Small intestine (tissue), 7 donors: ENCODE data around the gene KIAA0586. TPM values are rescaled to one million over a fixed set of nuclear protein-coding genes. Genes with fewer than 3 reads are reported as not detected.

Experiments
- DNase-seq, 2 donors: peaks; one replicate each; pipeline versions ENCODE4 v3.0.0 to v3.0.0-alpha.2; 2013
- FAIRE-seq: peaks from 2 replicates; lab custom pipeline; 2012; peaks lifted over from hg19 to GRCh38; lab: Jason Lieb, UNC
- H3K27ac ChIP-seq, 3 donors: one replicate each; pipeline ENCODE4 v1.5.1; 2013; ENCODE audit warnings: low read length in 2 of 3, mild to moderate bottlenecking in 2 of 3, control low read depth in 1 of 3, inconsistent platforms in 1 of 3, low read depth in 1 of 3, moderate library complexity in 1 of 3
- H3K27me3 ChIP-seq, 3 donors: one replicate each; pipeline ENCODE4 v1.6.1; 2013; ENCODE audit warnings: low read length in 3 of 3, inconsistent platforms in 1 of 3; ENCODE audit not compliant: control insufficient read depth in 3 of 3, insufficient read depth in 3 of 3
- H3K36me3 ChIP-seq, 3 donors: one replicate each; pipeline ENCODE4 v1.6.1; 2013; ENCODE audit warnings: low read length in 3 of 3, inconsistent platforms in 1 of 3, low read depth in 1 of 3, mild to moderate bottlenecking in 1 of 3, moderate library complexity in 1 of 3; ENCODE audit not compliant: control insufficient read depth in 3 of 3, insufficient read depth in 2 of 3
- H3K4me1 ChIP-seq, 3 donors: one replicate each; pipeline ENCODE4 v1.6.1; 2013; ENCODE audit warnings: low read length in 2 of 3, inconsistent platforms in 1 of 3, low read depth in 1 of 3, mild to moderate bottlenecking in 1 of 3, moderate library complexity in 1 of 3; ENCODE audit not compliant: control insufficient read depth in 3 of 3, insufficient read depth in 2 of 3
- H3K4me3 ChIP-seq, 3 donors: one replicate each; pipeline ENCODE4 v1.5.1; 2013; ENCODE audit warnings: low read length in 3 of 3, control low read depth in 1 of 3, inconsistent platforms in 1 of 3, low read depth in 1 of 3, mild to moderate bottlenecking in 1 of 3, moderate library complexity in 1 of 3
- H3K9me3 ChIP-seq, 2 donors: one replicate each; pipeline ENCODE4 v1.6.1; 2013; ENCODE audit warnings: low read depth in 1 of 2, low read length in 1 of 2; ENCODE audit not compliant: control insufficient read depth in 2 of 2, insufficient read depth in 1 of 2
- WGBS, 3 donors: extraction: QIAGEN DNeasy Blood & Tissue Kit; methylation state at CpG; one replicate each; pipeline ENCODE4 v1.1.7; 2013; 5-methylcytosine and 5-hydroxymethylcytosine counted together
- polyA plus RNA-seq, 4 donors: library from polyadenylated mRNA; stranded (reverse) in 3 of 4; unstranded in 1 of 4; fragments of 200-250 nt in 3 of 4; fragments of 120-200 nt in 1 of 4; gene quantifications; one replicate each; pipeline versions ENCODE4 v1.2.1 to v1.2.3, GENCODE V29; 2013
- donor health status: healthy with polysubstance abuse.
- donor health status: control.
- donor health status: control.
- donor health status: Bipolar disorder and iron deficiency.
- donor health status: healthy.

Gene KIAA0586
- polyA plus RNA-seq, 4 donors = 2.7 to 12.3 (median 5.0) TPM

DNA sequence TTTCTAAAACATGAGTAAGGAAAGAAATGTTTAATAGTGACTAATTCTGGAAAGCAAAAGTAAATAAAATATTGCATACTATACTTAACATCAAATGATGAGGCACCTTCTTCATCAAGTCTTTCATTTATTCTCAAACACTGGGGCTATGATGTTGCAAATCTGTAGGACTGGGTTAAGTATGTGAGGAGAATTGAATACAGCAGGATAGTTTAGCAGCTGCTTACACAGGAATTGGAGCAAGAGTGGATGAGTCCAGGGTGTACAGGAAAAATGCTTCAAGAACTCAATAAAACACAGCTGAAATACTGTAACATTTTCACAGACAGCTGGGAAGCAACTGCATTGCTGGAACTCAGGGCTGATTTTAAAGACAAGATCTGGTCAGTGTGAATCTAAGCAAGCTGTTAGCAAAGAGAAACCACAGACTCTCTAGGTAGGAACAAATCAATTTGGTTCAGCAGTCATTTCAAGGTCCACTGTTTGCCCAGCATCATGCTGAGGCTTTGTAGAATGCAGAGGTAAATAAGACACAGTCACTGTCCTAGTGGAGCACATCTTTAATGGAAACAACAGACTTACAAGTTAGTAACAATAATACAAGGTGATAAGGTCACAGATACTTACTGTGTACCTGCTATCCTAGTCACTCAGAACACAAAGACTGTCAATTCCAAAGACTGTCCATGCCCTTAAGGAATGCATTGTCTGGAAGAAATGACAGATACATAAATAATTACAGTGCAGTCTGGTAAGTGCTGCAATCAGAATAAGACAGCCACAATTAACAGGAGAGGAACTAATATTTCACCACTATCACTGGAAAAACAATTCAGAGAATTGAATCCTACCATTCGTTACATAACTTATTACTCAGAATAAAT lies 113.5 kb downstream of the KIAA0586 start:
- DNase-seq = no peak
- FAIRE-seq = no peak
- Histone ChIP-seq H3K4me1 (no peaks in the 10 kb centered on the region), H3K9me3 (no peaks in the 10 kb centered on the region), H3K36me3 (peaks cover 0 to 2% (median 0%) of the 10 kb centered on the region in 3 donors), H3K27ac (no peak overlapping the region), H3K27me3 (no peaks in the 10 kb centered on the region), H3K4me3 (no peak overlapping the region)
- WGBS, 3 donors = 92 to 95% (median 94%) methylated on average over 1 of the region's 1 CpG

- H3K4me3 ChIP-seq = no peak overlapping the region
- 85 to 89% (median 89%) methylated on average over 2 of the region's 2 CpGs for WGBS, 3 donors
- no peaks in the 10 kb centered on the region for H3K4me1 ChIP-seq
- DNase-seq = no peak
- FAIRE-seq = no peak
- H3K27me3 ChIP-seq = no peaks in the 10 kb centered on the region
- H3K9me3 ChIP-seq = no peaks in the 10 kb centered on the region
- no peak overlapping the region for H3K27ac ChIP-seq
- H3K36me3 ChIP-seq = peaks cover 0 to 2% (median 0%) of the 10 kb centered on the region in 3 donors
These were observed 114.1 kb downstream of the KIAA0586 start for GRCh38 chr14:58541633-58542022.

DNA sequence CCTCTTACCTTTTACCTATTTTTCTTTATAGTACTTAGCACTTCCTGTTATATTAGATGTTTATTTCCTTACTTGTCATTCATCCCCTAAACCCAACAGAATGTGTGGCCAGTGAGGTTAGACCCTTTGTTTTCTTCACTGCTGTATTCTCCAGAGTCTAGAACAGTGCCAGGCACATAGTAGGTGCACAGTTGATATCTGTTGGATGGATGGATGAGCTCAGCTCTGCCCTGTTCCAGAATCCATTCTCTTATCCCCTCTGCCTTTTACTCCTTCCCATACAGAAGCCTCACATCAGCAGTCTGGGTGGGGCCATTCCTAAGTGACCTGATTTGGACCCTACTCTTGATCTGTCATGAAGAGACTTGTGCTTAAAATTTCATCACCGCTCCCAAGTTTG lies 115.7 kb downstream of the KIAA0586 start:
- WGBS, 3 donors = 96 to 100% (median 97%) methylated on average over 1 of the region's 1 CpG
- Histone ChIP-seq H3K4me1 (no peaks in the 10 kb centered on the region), H3K9me3 (no peaks in the 10 kb centered on the region), H3K27me3 (no peaks in the 10 kb centered on the region), H3K4me3 (no peak overlapping the region), H3K36me3 (peaks cover 0 to 2% (median 0%) of the 10 kb centered on the region in 3 donors), H3K27ac (no peak overlapping the region)
- DNase-seq (no peak), FAIRE-seq (no peak)

- Histone ChIP-seq H3K27me3 (no peaks in the 10 kb centered on the region), H3K27ac (no peak overlapping the region), H3K36me3 (peaks cover 0 to 2% (median 0%) of the 10 kb centered on the region in 3 donors), H3K9me3 (no peaks in the 10 kb centered on the region), H3K4me3 (no peak overlapping the region), H3K4me1 (no peaks in the 10 kb centered on the region)
- WGBS, 3 donors = 95 to 97% (median 95%) methylated on average over 10 of the region's 10 CpGs
- DNase-seq = no peak
- FAIRE-seq = no peak
These were observed 120.1 kb downstream of the KIAA0586 start for GRCh38 chr14:58547649-58548048.

DNA sequence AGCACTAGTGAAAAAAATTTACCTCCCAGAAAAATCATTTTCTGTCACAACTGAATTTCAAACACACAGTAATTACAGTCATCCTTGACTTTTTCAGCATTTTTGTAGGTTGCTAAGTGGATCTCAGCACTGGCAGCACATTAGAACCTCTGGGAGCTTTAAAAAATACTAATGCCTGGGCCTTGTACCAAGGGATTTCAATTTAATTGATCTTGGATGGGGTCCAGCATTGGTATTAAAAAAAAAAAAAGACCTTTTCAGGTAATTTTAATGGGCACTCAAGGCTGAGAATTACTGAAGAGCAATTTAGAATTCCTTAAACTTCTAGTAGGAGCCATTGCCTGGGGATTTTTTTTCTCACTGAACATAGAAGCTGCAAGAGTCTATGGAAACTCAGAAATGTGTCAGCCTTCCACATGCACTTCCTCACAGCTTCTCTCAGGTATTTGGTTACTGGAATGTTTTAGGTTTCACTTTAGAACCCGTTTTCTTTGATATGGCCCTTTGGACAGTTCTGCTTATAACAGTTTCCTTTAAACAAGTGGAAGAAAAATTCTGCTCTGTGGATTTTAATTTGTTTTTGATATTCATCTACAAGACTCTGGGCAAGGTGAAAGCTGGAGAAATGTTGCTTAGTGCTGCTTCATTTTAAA lies 121.7 kb downstream of the KIAA0586 start:
- peaks cover 0 to 2% (median 0%) of the 10 kb centered on the region in 3 donors for H3K36me3 ChIP-seq
- H3K4me3 ChIP-seq = no peak overlapping the region
- no peaks in the 10 kb centered on the region for H3K4me1 ChIP-seq
- 10 to 23% (median 17%) methylated on average over 1 of the region's 1 CpG for WGBS, 3 donors
- FAIRE-seq (no peak), DNase-seq (peak in 1 of 2 donors; percentile 7)
- no peaks in the 10 kb centered on the region for H3K27me3 ChIP-seq
- no peaks in the 10 kb centered on the region for H3K9me3 ChIP-seq
- H3K27ac ChIP-seq = no peak overlapping the region

GRCh38 chr14:58553959-58554358 lies 126.4 kb downstream of the KIAA0586 start:
- H3K4me1 ChIP-seq = no peaks in the 10 kb centered on the region
- DNase-seq (no peak), FAIRE-seq (no peak)
- no peak overlapping the region for H3K27ac ChIP-seq
- H3K27me3 ChIP-seq = no peaks in the 10 kb centered on the region
- WGBS, 3 donors = 90 to 97% (median 96%) methylated on average over 3 of the region's 3 CpGs
- no peaks in the 10 kb centered on the region for H3K36me3 ChIP-seq
- no peak overlapping the region for H3K4me3 ChIP-seq
- H3K9me3 ChIP-seq = no peaks in the 10 kb centered on the region

GRCh38 chr14:58555647-58556046 lies 128.1 kb downstream of the KIAA0586 start:
- FAIRE-seq (no peak), DNase-seq (no peak)
- peaks cover 0 to 3% (median 0%) of the 10 kb centered on the region in 3 donors for H3K4me1 ChIP-seq
- no peaks in the 10 kb centered on the region for H3K9me3 ChIP-seq
- H3K27me3 ChIP-seq = no peaks in the 10 kb centered on the region
- H3K4me3 ChIP-seq = no peak overlapping the region
- no peaks in the 10 kb centered on the region for H3K36me3 ChIP-seq
- no peak overlapping the region for H3K27ac ChIP-seq

DNA sequence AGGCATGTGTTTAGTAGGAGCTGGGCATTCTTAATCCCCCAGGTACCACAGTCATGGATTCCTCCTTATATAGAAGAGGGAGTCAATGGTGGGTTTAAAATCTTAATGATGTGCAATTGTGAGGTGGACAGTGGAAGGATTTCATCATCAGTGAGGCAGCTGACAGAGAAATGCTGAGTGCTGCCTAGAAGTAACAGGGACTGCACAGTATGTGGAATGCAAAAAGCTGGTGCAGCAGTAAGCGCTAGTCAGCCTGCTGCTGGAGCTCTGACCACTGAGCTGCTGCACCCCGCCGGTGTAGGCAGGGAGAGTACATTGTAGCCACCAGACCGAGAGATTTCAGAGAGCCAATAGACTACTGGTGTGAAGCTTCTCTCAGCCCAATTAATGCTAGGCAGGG lies 129.7 kb downstream of the KIAA0586 start:
- 89 to 94% (median 91%) methylated on average over 4 of the region's 4 CpGs for WGBS, 3 donors
- H3K36me3 ChIP-seq = no peaks in the 10 kb centered on the region
- H3K9me3 ChIP-seq = no peaks in the 10 kb centered on the region
- no peak overlapping the region for H3K4me3 ChIP-seq
- H3K27ac ChIP-seq = no peak overlapping the region
- H3K27me3 ChIP-seq = no peaks in the 10 kb centered on the region
- DNase-seq (no peak), FAIRE-seq (no peak)
- H3K4me1 ChIP-seq = peaks cover 0 to 6% (median 0%) of the 10 kb centered on the region in 3 donors
